OCI-LY1 (cell line): ENCODE measurements around the gene CRISP2.

Experiments used
- H2AFZ ChIP-seq: fragments of 200-600 bp; sonication (generic), shearing (Covaris generic); 2 replicates; pipeline ENCODE4 v1.6.0; 2014; ENCODE audit warnings: antibody characterized with exemption, mild to moderate bottlenecking, low read length
- H3F3A ChIP-seq: fragments of 200-600 bp; sonication (generic), shearing (Covaris generic); 2 replicates; pipeline ENCODE4 v1.6.0; 2014; ENCODE audit warnings: mild to moderate bottlenecking, antibody characterized with exemption, low read length, moderate library complexity; ENCODE audit not compliant: insufficient read depth
- H3K27ac ChIP-seq: fragments of 200-600 bp; sonication (generic); 2 replicates; pipeline ENCODE4 v1.5.1; 2014; ENCODE audit warnings: low read length, mixed run types, mild to moderate bottlenecking, low read depth; ENCODE audit not compliant: poor library complexity, severe bottlenecking
- H3K27me3 ChIP-seq: fragments of 200-600 bp; sonication (generic); 2 replicates; pipeline ENCODE4 v1.6.0; 2014; ENCODE audit warnings: antibody characterized with exemption, mild to moderate bottlenecking, low read length, moderate library complexity; ENCODE audit not compliant: insufficient read depth
- H3K36me3 ChIP-seq: fragments of 200-600 bp; sonication (generic); 2 replicates; pipeline ENCODE4 v1.6.1; 2014; ENCODE audit warnings: mild to moderate bottlenecking, antibody characterized with exemption, low read length, moderate library complexity, mixed read lengths; ENCODE audit not compliant: insufficient read depth
- H3K4me1 ChIP-seq: fragments of 200-600 bp; sonication (generic); 2 replicates; pipeline ENCODE4 v1.5.1; 2014; ENCODE audit warnings: mild to moderate bottlenecking, low read length, moderate library complexity; ENCODE audit not compliant: insufficient read depth, severe bottlenecking
- H3K4me2 ChIP-seq: fragments of 200-600 bp; sonication (generic), shearing (Covaris generic); 2 replicates; pipeline ENCODE4 v1.6.1; 2014; ENCODE audit warnings: low read length
- H3K4me3 ChIP-seq: fragments of 200-600 bp; sonication (generic); 2 replicates; pipeline ENCODE4 v1.5.1; 2014; ENCODE audit warnings: low read length, low read depth, mild to moderate bottlenecking, mixed read lengths; ENCODE audit not compliant: poor library complexity, severe bottlenecking
- H3K79me2 ChIP-seq: fragments of 200-600 bp; shearing (Covaris generic); 2 replicates; pipeline ENCODE4 v1.6.1; 2016; ENCODE audit warnings: mixed run types, low read length, mixed read lengths; ENCODE audit not compliant: insufficient read depth
- H3K9ac ChIP-seq: fragments of 200-600 bp; sonication (generic), shearing (Covaris generic); 2 replicates; pipeline ENCODE4 v1.6.1; 2014; ENCODE audit warnings: mild to moderate bottlenecking, low read length, mixed read lengths
- H3K9me2 ChIP-seq: fragments of 200-600 bp; sonication (generic), shearing (Covaris generic); 2 replicates; pipeline ENCODE4 v1.6.1; 2014; ENCODE audit warnings: low read depth, mild to moderate bottlenecking, low read length, mixed read lengths
- H3K9me3 ChIP-seq: fragments of 200-600 bp; shearing (Covaris generic); 2 replicates; pipeline ENCODE4 v1.6.1; 2014; ENCODE audit warnings: low read length, mixed read lengths
- H4K20me1 ChIP-seq: fragments of 200-600 bp; sonication (generic), shearing (Covaris generic); 2 replicates; pipeline ENCODE4 v1.6.0; 2016; ENCODE audit warnings: mild to moderate bottlenecking, low read length; ENCODE audit not compliant: insufficient read depth
- CTCF ChIP-seq: fragments of 200-600 bp; sonication (generic), shearing (Covaris generic); IDR thresholded peaks from 2 replicates; pipeline ENCODE4 v1.5.1; 2017; ENCODE audit warnings: mild to moderate bottlenecking, antibody characterized with exemption, low read length, moderate library complexity, mixed read lengths
- EZH2 ChIP-seq: fragments of 200-600 bp; sonication (generic), shearing (Covaris generic); IDR thresholded peaks from 2 replicates; pipeline ENCODE4 v1.8.0; 2017; ENCODE audit warnings: borderline replicate concordance, mixed run types, mild to moderate bottlenecking, antibody characterized with exemption, low read length, moderate library complexity, mixed read lengths

CRISP2 gene

DNA sequence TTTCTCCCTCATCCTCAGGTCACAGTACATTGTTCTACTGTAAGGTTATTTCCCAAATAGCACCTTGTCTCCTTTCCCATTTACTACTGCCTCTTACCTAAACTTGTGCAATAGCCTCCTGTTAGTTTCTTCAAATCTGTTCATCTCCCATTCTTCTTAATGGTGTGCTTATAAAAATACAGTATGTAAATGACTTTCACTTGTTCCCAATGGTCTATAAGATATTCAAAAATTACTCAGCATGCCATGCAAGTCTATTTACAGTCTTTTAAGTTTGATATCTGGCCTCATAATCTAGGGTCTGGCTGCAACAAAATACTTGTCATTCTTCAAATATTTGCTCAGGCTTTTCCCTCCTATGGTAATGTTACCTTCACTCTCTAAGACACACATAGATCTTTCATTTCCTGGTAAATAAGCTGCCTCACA is 45.2 kb downstream of the CRISP2 start:
- TF ChIP-seq CTCF (no peak), EZH2 (no peak)
- Histone ChIP-seq H2AFZ (no peak overlapping the region), H3K9ac (no peak overlapping the region), H3K4me2 (no peak overlapping the region), H3K36me3 (no peaks in the 10 kb centered on the region), H3K27ac (no peak overlapping the region), H3K79me2 (no peaks in the 10 kb centered on the region), H3K4me3 (no peak overlapping the region), H3K9me2 (no peaks in the 10 kb centered on the region), H3K9me3 (no peaks in the 10 kb centered on the region), H4K20me1 (no peaks in the 10 kb centered on the region), H3K4me1 (no peaks in the 10 kb centered on the region), H3F3A (no peaks in the 10 kb centered on the region), H3K27me3 (no peaks in the 10 kb centered on the region)

DNA sequence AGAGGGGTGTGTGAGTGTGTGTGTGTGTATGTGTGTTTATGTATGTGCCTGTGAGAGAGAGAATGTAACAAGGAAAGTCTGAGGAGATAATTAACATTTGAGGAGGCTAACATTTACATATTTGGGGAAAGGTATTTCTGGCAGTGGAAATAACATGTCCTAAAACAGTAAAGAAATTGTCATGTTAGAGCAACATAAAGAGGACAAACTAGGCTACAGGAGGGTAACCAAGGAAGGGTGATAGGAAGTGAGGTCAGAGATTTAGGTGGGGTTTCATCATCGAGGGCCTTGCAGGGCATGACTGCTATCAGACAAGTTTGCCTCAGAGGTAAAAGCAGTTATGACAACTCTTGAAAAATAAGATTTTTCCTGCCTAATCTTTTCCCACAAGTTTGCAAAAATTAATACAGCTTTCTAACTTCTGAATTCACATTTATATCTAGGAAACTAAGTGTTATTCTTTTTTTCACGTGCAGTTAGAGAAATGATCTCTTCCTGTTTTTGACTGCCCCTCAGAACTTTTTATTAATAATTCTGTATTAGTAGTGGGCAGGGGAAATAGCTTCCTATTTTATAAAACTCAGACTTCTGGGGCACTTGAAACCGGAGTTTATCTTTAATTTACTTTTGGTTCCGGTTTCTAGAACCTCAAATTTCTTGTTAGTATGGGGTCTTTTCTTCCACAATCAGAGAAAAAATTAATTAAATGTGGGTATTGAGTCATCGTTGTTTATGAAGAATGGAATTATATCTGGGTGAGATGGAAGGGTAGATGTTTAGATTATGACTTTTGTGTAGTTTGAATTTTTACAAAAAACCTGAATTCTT is 46.2 kb downstream of the CRISP2 start:
- Histone ChIP-seq H3K36me3 (no peaks in the 10 kb centered on the region), H3K9me3 (no peaks in the 10 kb centered on the region), H3K4me3 (no peak overlapping the region), H3K4me1 (no peaks in the 10 kb centered on the region), H3K9me2 (no peaks in the 10 kb centered on the region), H3K4me2 (no peak overlapping the region), H2AFZ (no peak overlapping the region), H3K79me2 (no peaks in the 10 kb centered on the region), H4K20me1 (no peaks in the 10 kb centered on the region), H3F3A (no peaks in the 10 kb centered on the region), H3K27ac (no peak overlapping the region), H3K9ac (no peak overlapping the region), H3K27me3 (no peaks in the 10 kb centered on the region)
- no peak for TF ChIP-seq CTCF

- H3K36me3 ChIP-seq: no peaks in the 10 kb centered on the region
- no peaks in the 10 kb centered on the region for H3K79me2 ChIP-seq
- no peaks in the 10 kb centered on the region for H3K27me3 ChIP-seq
- H3K4me2 ChIP-seq: no peak overlapping the region
- H3K4me3 ChIP-seq: no peak overlapping the region
- H2AFZ ChIP-seq: no peak overlapping the region
- no peaks in the 10 kb centered on the region for H3F3A ChIP-seq
- no peaks in the 10 kb centered on the region for H3K9me2 ChIP-seq
- no peaks in the 10 kb centered on the region for H3K4me1 ChIP-seq
- no peak for TF ChIP-seq CTCF
- TF ChIP-seq EZH2: no peak
- no peaks in the 10 kb centered on the region for H4K20me1 ChIP-seq
- no peak overlapping the region for H3K9ac ChIP-seq
- no peaks in the 10 kb centered on the region for H3K9me3 ChIP-seq
- H3K27ac ChIP-seq: no peak overlapping the region
These were observed 46.9 kb downstream of the CRISP2 start for GRCh38 chr6:49666480-49666879.
